GM23338 (cell line): ENCODE data around the gene PDF. TPM values are rescaled to one million over a fixed set of nuclear protein-coding genes. Genes with fewer than 3 reads are reported as not detected.

Experiments
- ATAC-seq: fragments of 200-7000 bp; cut with Tn5 transposase; 3 replicates; pipeline ENCODE4 v1.9.1; 2020
- DNase-seq: peaks from one replicate; pipeline ENCODE4 v3.0.0-alpha.2; 2015; ENCODE audit warnings: low spot score
- H2AFZ ChIP-seq: fragments of 200-600 bp; sonication (generic); 2 replicates; pipeline ENCODE4 v1.8.0; 2016; ENCODE audit warnings: antibody characterized with exemption, mild to moderate bottlenecking, moderate library complexity
- H3F3A ChIP-seq: fragments of 200-600 bp; sonication (generic); replicated peaks from 2 replicates; pipeline ENCODE4 v1.8.0; 2017; ENCODE audit warnings: antibody characterized with exemption, mixed run types, low read depth
- H3K27ac ChIP-seq: fragments of 200-600 bp; sonication (generic); 2 replicates; pipeline ENCODE4 v1.6.1; 2016; ENCODE audit warnings: low read depth
- H3K27me3 ChIP-seq: fragments of 200-600 bp; sonication (generic); 2 replicates; pipeline ENCODE4 v1.8.0; 2016; ENCODE audit warnings: mild to moderate bottlenecking, mixed run types, moderate library complexity; ENCODE audit not compliant: insufficient read depth
- H3K36me3 ChIP-seq: fragments of 200-600 bp; sonication (generic); 2 replicates; pipeline ENCODE4 v1.8.0; 2016; ENCODE audit warnings: mild to moderate bottlenecking; ENCODE audit not compliant: insufficient read depth
- H3K4me1 ChIP-seq: fragments of 200-600 bp; sonication (generic); 2 replicates; pipeline ENCODE4 v1.8.0; 2016; ENCODE audit warnings: mild to moderate bottlenecking, moderate library complexity; ENCODE audit not compliant: insufficient read depth
- H3K4me2 ChIP-seq: fragments of 200-600 bp; sonication (generic); 2 replicates; pipeline ENCODE4 v1.7.1; 2017; ENCODE audit warnings: mixed run types
- H3K4me3 ChIP-seq: fragments of 200-600 bp; sonication (generic); 2 replicates; pipeline ENCODE4 v1.6.1; 2016; ENCODE audit warnings: mixed run types
- H3K79me2 ChIP-seq: fragments of 200-600 bp; sonication (generic); replicated peaks from 2 replicates; pipeline ENCODE4 v1.8.0; 2017; ENCODE audit warnings: mild to moderate bottlenecking; ENCODE audit not compliant: insufficient read depth
- H3K9me2 ChIP-seq: fragments of 200-600 bp; sonication (generic); 2 replicates; pipeline ENCODE4 v1.8.0; 2017; ENCODE audit not compliant: insufficient read depth
- H4K20me1 ChIP-seq: fragments of 200-600 bp; sonication (generic); replicated peaks from 2 replicates; pipeline ENCODE4 v1.8.0; 2017; ENCODE audit warnings: mild to moderate bottlenecking; ENCODE audit not compliant: insufficient read depth
- H3K27ac Mint-ChIP-seq: 2 replicates; pipeline ENCODE4 v1.8.0; 2020; ENCODE audit warnings: inconsistent platforms, mild to moderate bottlenecking, moderate library complexity, mixed read lengths
- H3K27me3 Mint-ChIP-seq: 3 replicates; pipeline ENCODE4 v1.8.0; 2022; ENCODE audit warnings: low read depth, mild to moderate bottlenecking, moderate library complexity, mixed read lengths, inconsistent platforms; ENCODE audit not compliant: insufficient read depth, poor library complexity
- H3K36me3 Mint-ChIP-seq: 3 replicates; pipeline ENCODE4 v1.8.0; 2021; ENCODE audit warnings: low read depth, mild to moderate bottlenecking, inconsistent platforms, moderate library complexity, mixed read lengths
- H3K4me1 Mint-ChIP-seq: 3 replicates; pipeline ENCODE4 v1.8.0; 2020; ENCODE audit warnings: mild to moderate bottlenecking, inconsistent platforms, mixed read lengths
- H3K4me3 Mint-ChIP-seq: 3 replicates; pipeline ENCODE4 v1.8.0; 2021; ENCODE audit warnings: moderate library complexity, mild to moderate bottlenecking, inconsistent platforms, mixed read lengths
- H3K9me3 Mint-ChIP-seq: 3 replicates; pipeline ENCODE4 v1.8.0; 2020; ENCODE audit warnings: moderate library complexity, mild to moderate bottlenecking, inconsistent platforms, mixed read lengths
- CREB1 ChIP-seq: fragments of 250-450 bp; sonication (Bioruptor Pico); IDR thresholded peaks from 2 replicates; pipeline ENCODE4 v1.5.0; 2020; ENCODE audit warnings: low read depth, mild to moderate bottlenecking, moderate library complexity
- CTCF ChIP-seq, 2 experiments: fragments of 200-600 bp in 1 of 2; sonication (generic) in 1 of 2; conservative IDR thresholded peaks; 2 replicates each; pipeline versions ENCODE4 v1.5.1 to v1.6.1; 2016 to 2017; ENCODE audit warnings: antibody characterized with exemption in 2 of 2, low read depth in 2 of 2, mild to moderate bottlenecking in 2 of 2, moderate library complexity in 1 of 2
- ETS1 ChIP-seq: IDR thresholded peaks from 2 replicates; pipeline ENCODE4 v1.6.1; 2016; ENCODE audit warnings: antibody characterized with exemption
- EZH2 ChIP-seq: fragments of 200-600 bp; sonication (generic); IDR thresholded peaks from one replicate; pipeline ENCODE4 v1.8.0; 2017; ENCODE audit warnings: antibody characterized with exemption, mild to moderate bottlenecking, low read depth; ENCODE audit not compliant: unreplicated experiment
- EZH2phosphoT487 ChIP-seq: fragments of 200-600 bp; sonication (generic); IDR thresholded peaks from one replicate; pipeline ENCODE4 v1.8.1; 2018; ENCODE audit warnings: antibody characterized with exemption; ENCODE audit not compliant: unreplicated experiment
- JUNB ChIP-seq: IDR thresholded peaks from one replicate; pipeline ENCODE4 v1.6.1; 2016; ENCODE audit warnings: antibody characterized with exemption; ENCODE audit not compliant: unreplicated experiment
- NANOG ChIP-seq: IDR thresholded peaks from 2 replicates; pipeline ENCODE4 v1.6.1; 2016; ENCODE audit warnings: antibody characterized with exemption, borderline replicate concordance
- POLR2AphosphoS5 ChIP-seq: IDR thresholded peaks from 2 replicates; pipeline ENCODE4 v1.6.1; 2016; ENCODE audit warnings: antibody characterized with exemption, low read depth
- STAT1 ChIP-seq: IDR thresholded peaks from one replicate; pipeline ENCODE4 v1.6.1; 2016; ENCODE audit warnings: antibody characterized with exemption; ENCODE audit not compliant: unreplicated experiment
- ZNF114 ChIP-seq: fragments of 250-450 bp; sonication (Bioruptor Pico); IDR thresholded peaks from 2 replicates; pipeline ENCODE4 v1.5.0; 2020; ENCODE audit warnings: mild to moderate bottlenecking, moderate library complexity
- ZNF331 ChIP-seq: fragments of 250-450 bp; sonication (Bioruptor Pico); IDR thresholded peaks from 2 replicates; pipeline ENCODE4 v1.5.0; 2020; ENCODE audit warnings: low read depth, mild to moderate bottlenecking, moderate library complexity
- ZNF462 ChIP-seq: fragments of 250-450 bp; sonication (Bioruptor Pico); IDR thresholded peaks from 2 replicates; pipeline ENCODE4 v1.5.0; 2020; ENCODE audit warnings: mild to moderate bottlenecking, moderate library complexity
- polyA plus RNA-seq: library from polyadenylated mRNA; unstranded; fragments of >200 nt; fragmentation: Nextera tagmentation; extraction: Ambion mirVana; gene quantifications from 2 replicates; pipeline ENCODE4 v1.2.1, GENCODE V29; 2016
- total RNA-seq: library from RNA; depleted of rRNA; stranded (reverse); fragments of >200 nt; shearing (Covaris generic); gene quantifications from 2 replicates; pipeline ENCODE4 v1.2.3, GENCODE V29; 2014

PDF gene
- total and polyA plus RNA-seq, 2 experiments from 2014 or later, result 18.8 to 43.4 TPM

- no peak overlapping the region for H3K4me3 Mint-ChIP-seq
These were observed 42.6 kb upstream of the PDF start for GRCh38 chr16:69373019-69373418.

GRCh38 chr16:69371564-69371963 lies 41.2 kb upstream of the PDF start:
- Histone ChIP-seq H4K20me1 (peaks cover 4% of the 10 kb centered on the region), H3K36me3 (peaks cover 50% of the 10 kb centered on the region), H3K4me3 (no peak overlapping the region), H3K27me3 (no peaks in the 10 kb centered on the region), H3K4me1 (no peaks in the 10 kb centered on the region), H3K9me2 (no peaks in the 10 kb centered on the region), H3K79me2 (peaks cover 3% of the 10 kb centered on the region; the same call in 1 of the 2 replicates), H2AFZ (no peak overlapping the region), H3F3A (0 out of 2 replicates have a peak, but pooled peaks cover 4% of the 10 kb centered on the region), H3K4me2 (no peak overlapping the region), H3K27ac (no peak overlapping the region)
- no peaks in the 10 kb centered on the region for H3K27me3 Mint-ChIP-seq
- peaks cover 44% of the 10 kb centered on the region for H3K36me3 Mint-ChIP-seq
- no peak overlapping the region for H3K27ac Mint-ChIP-seq
- H3K4me1 Mint-ChIP-seq, result no peaks in the 10 kb centered on the region
- DNase-seq (no peak), ATAC-seq (no peak)
- no peaks in the 10 kb centered on the region for H3K9me3 Mint-ChIP-seq
- H3K4me3 Mint-ChIP-seq, result no peak overlapping the region
- TF ChIP-seq ZNF331, result no peak
- TF ChIP-seq POLR2AphosphoS5, result no peak
- TF ChIP-seq ETS1, result no peak
- no peak for TF ChIP-seq EZH2
- TF ChIP-seq ZNF114 (CRISPR knock-in tag), result no peak
- no peak for TF ChIP-seq CREB1 (CRISPR knock-in tag)
- no peak for TF ChIP-seq NANOG
- no peak for TF ChIP-seq JUNB
- TF ChIP-seq STAT1, result no peak
- TF ChIP-seq EZH2phosphoT487, result no peak
- no peak for TF ChIP-seq ZNF462 (CRISPR knock-in tag)
- no peak for TF ChIP-seq CTCF (conservative IDR thresholded peaks at IDR 0.05; ENCODE audit: low read depth in 2 of 2)

More at GRCh38 chr16:69373019-69373418, 42.6 kb upstream of the PDF start:
- Histone ChIP-seq H3K36me3 (peaks cover 40% of the 10 kb centered on the region), H3K79me2 (peaks cover 3% of the 10 kb centered on the region; the same call in 1 of the 2 replicates), H4K20me1 (peaks cover 4% of the 10 kb centered on the region), H3K9me2 (no peaks in the 10 kb centered on the region), H3K27me3 (no peaks in the 10 kb centered on the region), H3K27ac (no peak overlapping the region), H3K4me3 (no peak overlapping the region), H3K4me2 (no peak overlapping the region), H3F3A (no peaks in the 10 kb centered on the region), H3K4me1 (no peaks in the 10 kb centered on the region), H2AFZ (no peak overlapping the region)
- Mint-ChIP-seq H3K4me1 (no peaks in the 10 kb centered on the region), H3K27me3 (no peaks in the 10 kb centered on the region), H3K27ac (no peak overlapping the region), H3K9me3 (no peaks in the 10 kb centered on the region), H3K36me3 (peaks cover 37% of the 10 kb centered on the region)
- no peak for DNase-seq
- TF ChIP-seq EZH2phosphoT487 (no peak), ZNF114 (CRISPR knock-in tag) (no peak), EZH2 (no peak)
- no peak for ATAC-seq
